HG02840 (cell line): ENCODE measurements around the gene AADACL3.
"Not testable (repeated sequence)": the region's sequence is repeated elsewhere in the genome, so short reads cannot be mapped to it uniquely, and the experiment has no call there.

ENCODE experiments used
- ATAC-seq: cut with Tn5 transposase; IDR thresholded peaks from one replicate; pipeline ENCODE4 v1.9.1; 2021; ENCODE audit warnings: mild to moderate bottlenecking, moderate library complexity, moderate number of reproducible peaks; ENCODE audit not compliant: unreplicated experiment, low FRiP score

Gene AADACL3

DNA sequence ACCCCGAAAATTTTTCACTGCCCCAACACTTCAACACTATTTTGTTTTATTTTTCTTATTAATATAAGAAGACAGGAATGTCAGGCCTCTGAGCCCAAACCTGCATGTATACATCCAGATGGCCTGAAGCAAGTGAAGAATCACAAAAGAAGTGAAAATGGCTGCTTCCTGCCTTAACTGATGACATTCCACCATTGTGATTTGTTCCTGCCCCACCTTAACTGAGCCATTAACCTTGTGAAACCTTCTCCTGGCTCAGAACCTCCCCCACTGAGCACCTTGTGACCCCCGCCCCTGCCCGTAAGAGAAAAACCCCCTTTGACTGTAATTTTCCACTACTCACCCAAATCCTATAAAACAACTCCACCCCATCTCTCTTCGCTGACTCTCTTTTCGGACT is 2.3 kb upstream of the AADACL3 start:
- ATAC-seq, result not testable (repeated sequence)

DNA sequence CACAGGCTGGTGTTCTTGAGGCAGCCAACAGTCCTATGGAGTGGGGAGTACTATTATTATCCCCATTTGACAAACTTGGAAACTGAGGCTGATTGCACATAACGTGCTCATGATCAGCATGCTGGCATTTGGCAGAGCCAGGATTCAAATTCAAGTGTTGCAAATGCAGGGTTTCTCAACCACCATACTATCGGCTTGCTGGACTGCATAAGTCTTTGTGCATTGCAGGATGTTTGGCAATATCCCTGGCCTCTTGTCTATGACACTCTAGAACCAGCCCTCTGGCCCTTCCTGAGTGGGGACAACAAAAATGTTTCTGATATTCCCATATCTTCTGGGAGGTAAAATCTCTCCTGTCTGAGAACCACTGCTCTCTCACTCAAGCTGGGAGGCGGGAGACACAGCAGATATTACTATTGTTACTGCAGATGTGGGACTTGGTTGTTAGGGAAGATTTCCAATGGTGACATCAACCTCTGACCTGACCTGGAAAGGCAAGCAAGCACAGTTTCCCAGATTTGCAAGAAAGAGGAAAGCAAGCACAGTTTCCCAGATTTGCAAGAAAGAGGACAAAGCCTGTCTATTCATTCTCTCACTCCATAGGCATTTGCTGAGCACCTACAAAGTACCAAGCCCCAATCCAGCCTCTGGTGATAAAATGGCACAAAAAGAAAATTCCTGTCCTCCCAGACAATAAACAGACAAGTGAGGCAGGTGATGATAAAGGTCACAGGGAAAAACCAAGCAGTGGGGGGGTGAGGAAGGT is 1.0 kb upstream of the AADACL3 start:
- no peak for ATAC-seq

DNA sequence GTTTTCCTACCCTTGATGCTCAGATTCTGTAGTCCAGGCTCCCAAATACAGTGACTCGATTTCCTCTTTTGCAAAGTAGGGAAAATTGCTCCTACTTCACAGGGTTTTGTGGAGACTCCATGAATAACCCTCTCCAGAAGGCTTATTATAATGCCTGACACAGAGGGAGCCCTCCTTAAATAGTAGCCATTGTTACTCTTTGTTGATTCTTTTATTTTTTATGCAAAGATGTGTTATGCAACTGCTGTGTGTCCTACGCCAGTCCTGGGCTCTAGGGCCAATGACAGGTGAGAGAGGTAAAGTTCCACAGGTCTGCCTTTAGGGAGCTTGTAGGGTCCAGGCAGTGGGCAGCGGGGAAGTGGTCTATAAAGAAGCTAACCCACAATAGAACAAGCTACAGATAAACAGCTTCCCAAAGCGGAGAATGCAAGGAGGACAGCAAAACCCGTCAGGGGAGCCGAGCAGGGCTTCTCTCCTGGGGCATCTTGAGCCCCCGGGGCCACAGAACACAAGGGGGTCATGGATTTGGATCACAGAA is 1.5 kb downstream of the AADACL3 start:
- ATAC-seq, result no peak

DNA sequence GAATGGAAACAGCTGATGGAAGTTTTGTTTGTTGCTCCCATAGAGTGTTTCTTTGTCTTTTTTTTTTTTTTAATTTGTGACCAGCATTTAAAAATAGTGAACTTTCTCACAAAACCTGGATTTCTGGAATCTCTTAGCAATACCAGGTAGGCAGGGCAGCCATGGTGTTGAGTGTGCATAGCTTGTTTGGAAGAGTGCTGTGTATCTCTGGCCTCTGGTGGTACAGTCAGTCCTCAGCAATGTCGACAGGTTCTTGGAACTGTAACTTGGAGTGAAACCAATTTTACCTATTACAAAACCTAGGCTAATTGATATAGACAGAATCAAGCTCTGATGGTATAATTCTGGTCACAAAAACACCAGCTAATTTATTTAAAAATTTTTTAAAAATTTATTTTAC is 6.7 kb downstream of the AADACL3 start:
- no peak for ATAC-seq

DNA sequence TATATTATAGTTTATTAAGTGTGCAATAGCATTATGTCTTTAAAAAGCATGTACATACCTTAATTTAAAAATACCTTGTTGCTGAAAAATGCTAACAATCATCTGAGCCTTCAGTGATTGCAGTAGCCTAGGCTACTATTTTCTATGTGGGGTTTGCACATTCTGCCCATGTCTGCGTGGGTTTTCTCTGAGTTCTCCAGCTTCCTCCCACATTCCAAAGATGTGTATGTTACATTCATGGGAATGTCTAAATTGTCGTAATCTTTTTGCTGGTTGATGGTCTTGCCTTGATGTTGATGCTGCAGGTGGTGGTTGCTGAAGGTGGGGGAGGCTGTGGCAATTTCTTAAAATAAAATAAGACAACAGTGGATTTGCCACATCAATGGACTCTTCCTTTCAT is 12.5 kb downstream of the AADACL3 start:
- no peak for ATAC-seq

DNA sequence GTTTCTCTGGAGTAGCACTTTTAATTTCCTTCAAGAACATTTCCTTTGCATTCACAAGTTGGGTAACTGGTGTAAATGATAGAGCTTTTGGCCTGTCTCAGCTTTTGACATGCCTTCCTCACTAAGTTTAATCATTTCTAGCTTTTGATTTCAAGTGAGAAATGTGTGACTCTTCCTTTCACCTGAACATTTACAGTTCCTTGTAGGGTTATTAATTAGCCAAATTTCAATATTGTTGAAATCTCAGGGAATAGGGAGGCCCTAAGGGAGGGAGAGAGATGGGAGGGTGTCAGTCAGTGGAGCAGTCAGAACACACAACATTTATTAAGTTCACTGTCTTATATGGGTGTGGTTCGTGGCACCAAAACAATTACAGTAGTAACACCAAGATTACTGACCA is 14.2 kb downstream of the AADACL3 start:
- ATAC-seq, result no peak

DNA sequence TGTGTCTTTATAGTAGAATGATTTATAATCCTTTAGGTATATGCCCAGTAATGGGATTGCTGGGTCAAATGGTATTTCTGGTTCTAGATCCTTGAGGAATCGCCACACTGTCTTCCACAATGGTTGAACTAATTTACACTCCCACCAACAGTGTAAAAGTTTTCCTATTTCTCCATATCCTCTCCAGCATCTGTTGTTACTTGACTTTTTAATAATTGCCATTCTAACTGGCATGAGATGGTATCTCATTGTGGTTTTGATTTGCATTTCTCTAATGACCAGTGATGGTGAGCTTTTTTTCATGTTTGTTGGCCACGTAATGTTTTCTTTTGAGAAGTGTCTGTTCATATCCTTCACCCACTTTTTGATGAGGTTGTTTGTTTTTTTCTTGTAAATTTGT is 15.2 kb downstream of the AADACL3 start:
- not testable (repeated sequence) for ATAC-seq

DNA sequence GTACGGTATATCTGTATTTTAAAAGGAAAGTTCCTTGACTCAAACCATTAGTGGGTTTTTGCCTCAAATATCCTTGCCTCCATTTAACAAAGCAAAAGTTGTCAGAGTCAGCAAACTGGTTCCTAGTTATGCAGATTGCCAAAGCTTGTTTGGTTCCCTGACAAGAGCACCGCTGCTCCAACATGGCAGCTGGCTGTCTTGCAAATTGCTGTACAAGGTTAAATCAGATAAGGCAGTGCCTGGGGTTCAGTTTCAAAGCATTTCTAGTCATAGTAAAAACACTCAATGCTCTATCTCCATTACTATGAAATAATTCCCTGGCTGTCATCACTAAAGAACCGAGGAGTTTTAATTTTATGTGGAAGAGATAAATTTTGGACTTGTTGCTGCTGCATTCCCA is 18.7 kb downstream of the AADACL3 start:
- ATAC-seq, result no peak

DNA sequence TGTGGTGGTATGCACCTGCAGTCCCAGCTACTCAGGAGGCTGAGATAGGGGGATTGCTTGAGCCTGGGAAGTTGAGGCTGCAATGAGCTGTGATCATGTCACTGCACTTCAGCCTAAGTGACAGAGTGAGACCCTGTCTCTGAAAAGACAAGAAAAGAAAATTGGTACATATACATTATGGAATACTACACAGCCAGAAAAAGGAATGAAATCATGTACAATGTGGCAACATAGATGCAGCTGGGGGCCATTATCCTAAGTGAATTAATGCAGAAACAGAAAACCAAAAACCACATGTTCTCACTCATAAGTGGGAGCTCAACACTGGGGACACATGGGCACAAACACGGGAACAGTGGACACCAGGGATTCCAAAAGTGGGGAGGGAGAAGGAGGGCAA is 23.0 kb downstream of the AADACL3 start:
- ATAC-seq, result no peak

DNA sequence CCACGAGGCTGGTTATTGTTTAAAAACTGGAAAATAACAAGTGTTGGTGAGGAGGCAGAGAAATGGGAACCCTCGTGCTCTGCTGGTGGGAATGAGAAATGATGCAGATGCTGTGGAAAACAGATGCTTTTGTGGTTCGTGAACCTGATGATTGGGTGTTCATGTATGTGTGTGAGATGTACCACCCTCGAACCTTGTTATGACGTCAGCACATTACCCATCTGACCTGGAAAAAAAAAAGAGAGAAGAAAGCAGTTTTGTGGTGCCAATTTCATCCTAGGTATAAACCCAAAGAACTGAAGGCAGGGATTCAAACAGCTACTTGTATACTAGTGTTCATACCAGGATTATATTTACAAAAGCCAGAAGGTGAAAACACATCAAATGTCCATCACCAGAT is 23.7 kb downstream of the AADACL3 start:
- ATAC-seq, result no peak

DNA sequence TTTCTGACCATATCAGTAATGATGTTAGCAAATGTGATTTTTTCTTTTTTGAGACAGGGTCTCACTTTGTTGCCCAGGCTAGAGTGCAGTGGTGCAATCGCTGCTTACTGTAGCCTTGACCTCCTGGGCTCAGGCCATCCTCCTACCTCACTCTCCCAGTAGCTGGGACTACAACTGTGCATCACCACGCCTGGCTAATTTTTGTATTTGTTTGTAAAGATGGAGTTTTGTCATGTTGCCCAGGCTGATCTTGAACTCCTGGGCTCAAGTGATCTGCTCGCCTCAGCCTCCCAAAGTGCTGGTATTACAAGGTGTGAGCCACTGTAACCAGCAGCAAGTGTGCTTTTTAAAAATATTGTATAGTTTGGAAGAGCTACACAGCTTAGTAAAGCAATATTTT is 26.0 kb downstream of the AADACL3 start:
- ATAC-seq, result no peak

DNA sequence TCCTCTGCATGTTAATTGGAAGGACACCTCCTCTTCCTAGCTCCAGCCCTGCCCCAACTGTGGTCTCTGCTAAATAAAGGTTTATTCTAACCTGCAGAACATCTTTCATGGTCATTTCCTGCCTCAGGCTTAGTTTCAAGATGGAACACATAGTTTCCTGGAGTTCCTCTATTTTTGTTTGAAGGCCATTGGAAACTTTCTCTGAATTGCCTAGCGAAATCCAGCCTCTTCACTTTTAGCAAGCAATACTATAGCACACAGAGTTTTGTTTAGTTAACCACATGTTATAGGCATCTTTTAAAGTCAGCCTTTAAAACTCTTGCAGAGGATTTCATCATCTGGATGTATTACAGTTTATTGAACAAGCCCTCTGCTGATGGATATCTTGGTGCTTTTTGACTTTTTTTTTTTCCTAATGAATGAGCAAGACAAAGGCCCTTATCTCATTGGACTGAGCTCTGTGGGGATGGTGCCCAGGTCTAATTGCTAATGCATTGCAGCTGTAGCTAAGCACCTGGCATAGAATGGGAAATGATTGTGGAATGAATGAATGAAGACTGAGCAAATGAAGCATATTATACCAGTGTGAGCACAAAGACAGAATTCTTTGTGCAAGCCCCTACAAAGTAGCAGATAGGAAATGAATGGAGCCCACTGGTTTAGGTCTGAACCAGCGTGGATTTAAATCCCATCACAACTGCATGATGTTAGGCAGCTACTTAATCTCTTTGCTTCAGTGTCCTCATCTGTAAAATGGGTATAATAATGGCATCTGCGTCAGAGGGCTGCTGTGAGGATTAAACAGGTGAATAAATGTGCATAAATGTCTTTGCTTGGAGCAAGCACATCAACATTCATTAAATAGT is 29.4 kb downstream of the AADACL3 start:
- ATAC-seq, result no peak

DNA sequence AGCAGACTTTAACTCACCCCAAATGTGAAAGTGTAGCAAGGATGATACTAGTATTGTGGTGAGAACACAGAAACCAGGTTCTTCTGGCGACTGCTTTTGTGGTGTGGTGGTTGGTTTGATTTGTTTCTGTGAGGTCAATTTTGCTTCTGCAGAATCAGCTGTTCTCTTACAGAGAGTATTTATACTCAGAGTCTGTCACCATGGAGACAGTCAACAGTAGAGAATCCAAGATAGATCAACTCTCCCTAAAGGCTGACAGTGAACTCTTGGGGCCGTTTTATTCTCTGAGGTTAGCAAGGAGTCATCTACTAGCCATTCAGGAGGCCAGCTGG is 30.0 kb downstream of the AADACL3 start, which contains the start of gene CFAP107:
Gene CFAP107 (plus strand): TSS at position 209 of the 332 bp plus-strand sequence. CDS start 231 bp downstream, outside the sequence.
- no peak for ATAC-seq

DNA sequence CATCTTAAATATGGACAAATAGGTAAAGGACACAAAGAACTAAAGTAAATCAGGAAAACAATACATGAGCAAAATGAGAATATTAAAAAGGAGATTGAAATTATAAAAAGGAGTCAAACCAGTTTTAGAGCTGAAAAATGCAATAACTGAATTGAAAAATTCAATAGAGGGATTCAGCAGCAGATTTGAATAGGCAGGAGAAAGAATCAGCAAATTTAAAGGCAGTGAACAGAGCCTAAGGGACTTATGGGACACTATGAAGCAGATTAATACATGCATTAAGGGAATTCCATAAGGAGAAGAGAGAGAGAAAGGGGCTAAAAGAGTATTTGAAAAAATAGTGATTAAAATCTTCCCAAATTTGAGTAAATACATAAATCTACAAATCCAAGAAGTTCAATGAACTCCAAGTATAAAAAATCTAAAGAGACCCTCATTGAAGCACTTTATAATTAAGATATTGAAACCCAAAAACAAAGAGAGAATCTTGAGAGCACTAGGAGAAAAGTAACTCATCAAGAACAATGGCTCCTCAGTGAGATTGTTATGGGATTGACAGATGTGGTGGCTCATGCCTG is 33.0 kb downstream of the AADACL3 start:
- no peak for ATAC-seq

DNA sequence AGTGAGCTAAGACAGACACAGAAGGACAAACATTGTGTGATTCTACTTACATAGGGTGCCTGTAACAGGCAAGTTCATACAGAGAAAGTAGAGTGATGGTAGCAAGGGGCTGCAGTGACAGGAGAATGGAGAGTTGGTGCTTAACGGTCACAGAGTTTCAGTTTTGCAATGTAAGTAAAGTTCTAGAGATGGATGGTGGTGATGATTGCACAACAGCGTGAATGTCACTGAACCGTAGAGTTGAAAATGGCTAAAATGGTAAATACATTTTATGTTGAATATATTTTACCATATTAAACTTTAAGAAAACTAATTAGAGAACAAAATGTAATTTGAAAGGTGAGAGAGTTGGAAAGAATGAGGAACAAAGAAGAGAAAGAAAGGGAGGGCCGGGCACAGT is 38.8 kb downstream of the AADACL3 start:
- no peak for ATAC-seq

DNA sequence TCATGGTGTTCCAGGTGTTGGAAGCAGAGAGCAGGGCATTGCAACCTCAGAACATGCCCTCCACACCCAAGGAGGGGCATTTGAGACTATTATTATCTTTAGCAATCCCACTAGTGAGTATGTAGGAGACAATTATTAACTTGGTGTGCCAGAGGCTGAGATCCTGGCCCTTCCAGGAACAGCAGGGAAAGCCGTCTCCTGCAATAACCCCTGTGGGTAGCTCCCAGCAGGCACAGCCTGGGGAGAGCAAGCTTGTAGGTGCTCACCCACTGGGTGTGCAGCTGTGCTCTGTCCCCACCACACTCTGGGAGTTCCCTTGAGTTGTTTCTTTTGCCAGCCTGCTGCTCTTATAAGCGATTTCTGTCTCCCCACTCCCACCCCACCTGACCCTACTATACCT is 40.4 kb downstream of the AADACL3 start:
- ATAC-seq, result no peak

DNA sequence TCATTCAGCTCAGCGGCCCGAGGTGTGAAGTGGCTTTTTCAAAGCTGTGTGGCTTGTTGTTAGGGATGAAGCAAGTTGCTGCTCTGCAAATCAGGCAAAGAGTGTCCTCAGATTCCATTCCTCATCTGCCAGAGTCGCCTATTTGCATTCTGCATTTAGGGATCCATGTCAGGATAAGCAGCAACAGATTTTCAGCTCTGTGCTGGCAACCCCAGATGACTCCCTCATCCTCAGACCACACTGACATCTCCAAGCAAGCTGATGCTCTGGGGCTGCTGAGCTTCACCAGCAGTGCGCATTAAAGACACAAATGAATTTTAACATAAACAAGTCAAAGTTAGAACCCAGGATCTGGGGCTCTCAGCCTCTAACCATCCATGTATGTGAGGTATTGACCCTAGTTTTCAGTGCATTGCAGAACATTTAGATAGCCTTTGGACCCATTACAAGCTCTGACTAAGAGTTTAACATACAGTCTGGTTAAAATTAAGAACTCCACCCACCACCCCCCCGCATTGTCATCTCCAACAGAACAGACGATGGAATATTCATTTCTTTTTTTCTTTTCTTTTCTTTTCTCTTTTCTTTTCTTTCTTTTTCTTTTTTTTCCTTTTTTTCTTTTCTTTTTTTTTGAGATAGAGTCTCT is 41.0 kb downstream of the AADACL3 start:
- no peak for ATAC-seq

DNA sequence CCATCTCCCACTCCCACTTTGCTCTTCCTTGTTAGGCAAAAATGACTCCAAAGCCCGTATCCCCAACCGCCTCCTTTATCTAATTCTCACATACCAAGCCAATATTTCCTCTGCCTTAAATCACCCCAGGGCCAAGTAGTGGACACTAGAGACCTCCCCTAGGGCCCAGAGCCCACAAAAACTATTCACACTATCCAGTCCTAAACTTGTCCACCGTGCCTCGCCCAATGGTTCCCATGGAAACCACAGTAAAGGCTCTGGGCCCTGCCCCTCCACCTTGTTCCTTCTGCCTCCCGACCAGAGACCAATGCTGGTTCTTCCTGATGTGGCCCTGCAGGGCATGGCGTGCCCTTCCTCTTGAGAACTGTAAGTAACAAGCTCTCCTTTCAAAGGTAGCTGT is 41.9 kb downstream of the AADACL3 start:
- ATAC-seq, result no peak

DNA sequence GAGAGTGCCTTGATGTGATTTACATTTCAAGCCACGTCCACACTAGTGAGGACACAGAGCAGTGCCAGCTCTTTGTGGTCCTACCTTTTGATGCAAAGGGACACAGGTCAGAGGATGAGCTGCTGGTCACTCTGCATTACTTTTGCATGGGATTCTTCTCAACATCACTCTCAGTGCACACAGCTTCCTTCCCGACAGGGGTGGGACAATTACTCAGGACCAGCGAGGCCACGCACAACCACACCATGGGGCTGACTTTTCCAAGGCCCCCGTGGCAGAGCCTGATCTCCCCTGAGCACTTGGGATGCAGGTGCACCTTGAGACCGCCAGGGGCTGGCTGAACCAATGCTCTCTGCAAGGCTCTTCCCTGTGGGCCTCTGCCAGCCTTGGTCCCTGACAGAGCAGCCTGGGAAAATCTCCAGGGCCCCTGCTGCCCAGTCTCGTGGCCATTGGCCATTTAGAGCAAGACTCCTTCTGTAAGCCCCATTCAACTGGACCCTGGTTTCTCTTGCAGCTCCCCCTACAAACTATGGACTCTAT is 44.4 kb downstream of the AADACL3 start:
- ATAC-seq, result no peak

DNA sequence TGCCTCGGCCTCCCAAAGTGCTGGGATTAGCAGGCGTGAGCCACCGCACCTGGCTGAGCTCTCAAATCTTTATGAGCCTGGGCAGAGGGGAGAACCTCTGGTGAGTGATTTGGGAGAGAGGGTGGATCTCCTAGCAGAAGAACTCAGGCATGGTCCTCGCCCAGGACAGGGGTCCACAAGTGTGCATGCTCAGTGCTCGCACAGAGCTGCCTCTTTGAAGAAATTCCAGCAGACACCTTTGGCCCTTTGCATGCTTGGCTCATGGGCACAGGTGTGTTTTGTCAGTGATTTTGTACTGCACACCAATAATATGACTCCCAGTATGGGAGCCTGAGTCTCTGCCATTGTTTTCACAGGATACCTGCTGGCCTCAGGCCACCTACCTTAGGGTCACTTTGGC is 45.9 kb downstream of the AADACL3 start:
- no peak for ATAC-seq
